Lower leg skin (tissue), 4 donors: ENCODE measurements around the gene AK8. TPM values are rescaled to one million over a fixed set of nuclear protein-coding genes. Genes with fewer than 3 reads are reported as not detected.

Experiments
- DNase-seq, 2 donors: peaks; one replicate each; pipeline ENCODE4 v3.0.0-alpha.2; 2019; ENCODE audit warnings: low spot score in 2 of 2
- H3K4me3 ChIP-seq: fragments of 200-600 bp; sonication (generic); 2 replicates; pipeline ENCODE4 v1.5.1; 2017; ENCODE audit warnings: mild to moderate bottlenecking, low read depth; ENCODE audit not compliant: poor library complexity, severe bottlenecking
- POLR2A ChIP-seq, 2 donors: fragments of 450-650 bp; IDR thresholded peaks; one replicate each; pipeline ENCODE4 v1.6.1; 2016 to 2017; ENCODE audit warnings: antibody characterized with exemption in 2 of 2, mild to moderate bottlenecking in 1 of 2, moderate library complexity in 1 of 2
- WGBS, 2 donors: methylation state at CpG; one replicate each; pipeline ENCODE4 v1.1.5; 2018; 5-methylcytosine and 5-hydroxymethylcytosine counted together
- intact Hi-C: fragments of 100-400 bp; cut with DNase I; formaldehyde crosslinking; loops from one replicate; pipeline ENCODE4 v1.15.0; 2023; ENCODE audit warnings: low total_unique reads
- total RNA-seq, 4 donors: library from RNA; depleted of rRNA; stranded (reverse); fragments of >200 nt; gene quantifications; one replicate each; pipeline ENCODE4 v1.1.0, GENCODE V29; 2016
- TF ChIP-seq, protein P1 (sequence below), 3 donors: fragments of 450-650 bp; IDR thresholded peaks; one replicate each; pipeline ENCODE4 v1.5.1; 2016; ENCODE audit warnings: antibody characterized with exemption in 3 of 3, mild to moderate bottlenecking in 3 of 3, moderate library complexity in 2 of 3

AK8 gene
- total RNA-seq, 4 donors from 2014 or later = 1.4 to 5.5 (median 2.0) TPM

DNA sequence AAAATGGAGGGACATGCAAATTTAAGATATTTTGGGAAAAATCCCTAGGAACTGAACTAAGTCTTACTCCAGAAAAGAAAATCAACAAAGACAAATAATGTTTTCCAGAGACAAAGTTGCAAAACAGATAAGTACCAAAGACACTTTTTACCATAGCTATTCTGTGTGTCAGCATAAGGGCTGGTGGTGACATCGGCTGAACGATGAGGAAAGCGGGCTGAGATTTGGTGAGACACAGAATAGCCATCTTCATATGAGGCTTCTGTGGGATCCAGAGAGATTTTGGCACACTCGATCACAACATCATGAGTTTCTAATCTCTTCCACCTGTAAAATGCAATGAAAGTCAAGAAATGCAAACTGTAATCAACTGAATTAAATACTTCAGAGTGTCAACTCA lies 34.0 kb upstream of the AK8 start:
- intact Hi-C loops = no loop called here
- DNase-seq = no peak
- 95% methylated on average over 4 of the region's 4 CpGs for WGBS, 2 donors
- no peak overlapping the region for H3K4me3 ChIP-seq
- TF ChIP-seq, protein P1, sequence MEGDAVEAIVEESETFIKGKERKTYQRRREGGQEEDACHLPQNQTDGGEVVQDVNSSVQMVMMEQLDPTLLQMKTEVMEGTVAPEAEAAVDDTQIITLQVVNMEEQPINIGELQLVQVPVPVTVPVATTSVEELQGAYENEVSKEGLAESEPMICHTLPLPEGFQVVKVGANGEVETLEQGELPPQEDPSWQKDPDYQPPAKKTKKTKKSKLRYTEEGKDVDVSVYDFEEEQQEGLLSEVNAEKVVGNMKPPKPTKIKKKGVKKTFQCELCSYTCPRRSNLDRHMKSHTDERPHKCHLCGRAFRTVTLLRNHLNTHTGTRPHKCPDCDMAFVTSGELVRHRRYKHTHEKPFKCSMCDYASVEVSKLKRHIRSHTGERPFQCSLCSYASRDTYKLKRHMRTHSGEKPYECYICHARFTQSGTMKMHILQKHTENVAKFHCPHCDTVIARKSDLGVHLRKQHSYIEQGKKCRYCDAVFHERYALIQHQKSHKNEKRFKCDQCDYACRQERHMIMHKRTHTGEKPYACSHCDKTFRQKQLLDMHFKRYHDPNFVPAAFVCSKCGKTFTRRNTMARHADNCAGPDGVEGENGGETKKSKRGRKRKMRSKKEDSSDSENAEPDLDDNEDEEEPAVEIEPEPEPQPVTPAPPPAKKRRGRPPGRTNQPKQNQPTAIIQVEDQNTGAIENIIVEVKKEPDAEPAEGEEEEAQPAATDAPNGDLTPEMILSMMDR (IDR thresholded peaks at IDR 0.05) = no peak
- no peak for TF ChIP-seq POLR2A (IDR thresholded peaks at IDR 0.05)

DNA sequence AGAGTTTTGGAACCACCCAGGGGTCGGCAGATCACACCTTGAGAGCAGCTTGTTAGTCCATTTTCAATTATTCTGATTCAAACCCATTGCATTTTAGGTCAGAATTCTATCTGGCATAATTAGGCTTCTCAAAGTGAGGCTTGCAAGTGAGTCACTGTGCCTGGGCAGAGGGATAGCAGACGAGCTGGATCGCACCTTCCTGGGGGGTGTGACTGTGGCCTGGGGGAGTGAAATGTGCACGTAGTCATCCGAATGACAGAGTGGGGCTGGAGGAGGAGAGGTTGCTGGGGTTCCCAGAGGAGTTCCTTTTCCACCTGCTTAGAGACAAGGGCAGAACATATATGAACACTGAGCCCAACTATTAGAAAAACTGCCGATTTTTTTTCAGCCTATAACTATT lies 32.3 kb upstream of the AK8 start:
- WGBS, 2 donors = 82% methylated on average over 6 of the region's 6 CpGs
- intact Hi-C loops = no loop called here
- no peak for DNase-seq
- TF ChIP-seq, protein P1 (IDR thresholded peaks at IDR 0.05) = no peak
- TF ChIP-seq POLR2A (IDR thresholded peaks at IDR 0.05) = no peak
- no peak overlapping the region for H3K4me3 ChIP-seq

DNA sequence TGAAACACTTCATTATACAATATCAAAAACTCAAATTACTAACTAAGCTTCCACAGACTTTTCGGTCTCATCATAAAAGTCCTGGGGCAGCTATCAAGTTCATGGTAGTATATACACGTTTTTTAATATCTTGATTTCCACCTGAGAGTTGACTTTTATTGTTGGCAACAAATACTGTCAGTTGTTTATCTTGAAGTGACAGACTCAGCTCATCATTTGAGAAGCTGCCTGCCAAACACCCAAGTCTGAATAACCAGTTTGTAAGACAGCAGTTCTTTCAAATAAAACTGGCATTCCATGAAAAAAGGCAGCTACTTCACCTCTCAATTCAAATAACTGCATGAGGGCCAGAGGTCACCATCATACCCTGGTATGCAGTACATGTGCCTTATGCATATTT lies 31.2 kb upstream of the AK8 start:
- DNase-seq = no peak
- intact Hi-C loops = no loop called here
- TF ChIP-seq, protein P1 (IDR thresholded peaks at IDR 0.05) = no peak
- no peak for TF ChIP-seq POLR2A (IDR thresholded peaks at IDR 0.05)
- H3K4me3 ChIP-seq = no peak overlapping the region
- 80 to 83% methylated on average over 2 of the region's 2 CpGs for WGBS, 2 donors

DNA sequence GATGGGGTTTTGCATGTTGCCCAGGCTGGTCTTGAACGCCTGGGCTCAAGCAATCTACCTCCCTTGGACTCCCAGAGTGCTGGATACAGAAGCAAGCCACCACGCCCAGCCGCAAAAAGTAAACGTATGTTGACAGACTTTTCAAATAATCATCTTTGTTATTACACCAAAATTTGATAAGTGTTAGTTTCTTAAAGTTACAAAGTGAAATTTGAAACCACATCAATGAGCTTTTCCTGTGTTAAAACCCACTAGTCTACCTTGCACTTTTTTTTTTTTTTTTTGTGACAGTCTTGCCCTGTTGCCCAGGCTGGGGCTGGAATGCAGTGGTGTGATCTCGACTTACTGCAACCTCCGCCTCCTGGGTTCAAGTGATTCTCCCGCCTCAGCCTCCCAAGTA lies 30.6 kb upstream of the AK8 start:
- intact Hi-C loops = no loop called here
- DNase-seq = no peak
- TF ChIP-seq POLR2A (IDR thresholded peaks at IDR 0.05) = no peak
- TF ChIP-seq, protein P1 (IDR thresholded peaks at IDR 0.05) = no peak
- WGBS, 2 donors = 91 to 93% methylated on average over 7 of the region's 7 CpGs
- no peak overlapping the region for H3K4me3 ChIP-seq

DNA sequence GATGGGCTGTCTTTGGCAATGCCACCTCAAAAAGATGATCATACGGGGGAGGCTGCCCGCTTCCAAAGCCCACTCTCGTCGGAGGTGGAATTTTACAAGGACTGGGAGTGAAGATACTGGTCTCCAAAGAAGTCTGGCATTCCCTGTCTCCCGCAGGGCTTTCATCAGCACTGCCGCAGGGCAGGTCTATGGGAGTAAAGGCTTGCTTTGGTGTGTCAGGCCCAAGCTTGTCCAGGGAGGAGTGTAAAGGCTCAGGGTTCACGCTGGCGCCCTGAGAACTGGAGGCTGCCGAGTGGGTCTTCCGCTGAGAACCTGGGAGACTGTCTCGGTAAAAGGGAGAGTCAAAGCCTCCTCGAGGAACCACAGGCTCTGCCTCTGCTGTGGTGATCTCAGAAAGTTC lies 27.6 kb upstream of the AK8 start:
- TF ChIP-seq, protein P1 (IDR thresholded peaks at IDR 0.05) = no peak
- TF ChIP-seq POLR2A (IDR thresholded peaks at IDR 0.05) = no peak
- H3K4me3 ChIP-seq = no peak overlapping the region
- intact Hi-C loops = no loop called here
- 70 to 80% methylated on average over 12 of the region's 12 CpGs for WGBS, 2 donors
- DNase-seq = no peak
